ENCODE results near the gene RAB36. TPM values are rescaled to one million over a fixed set of nuclear protein-coding genes. Genes with fewer than 3 reads are reported as not detected.

The RAB36 gene
- total and polyA plus RNA-seq, 4 donors = 5.4 to 15.1 (median 13.3) TPM

DNA sequence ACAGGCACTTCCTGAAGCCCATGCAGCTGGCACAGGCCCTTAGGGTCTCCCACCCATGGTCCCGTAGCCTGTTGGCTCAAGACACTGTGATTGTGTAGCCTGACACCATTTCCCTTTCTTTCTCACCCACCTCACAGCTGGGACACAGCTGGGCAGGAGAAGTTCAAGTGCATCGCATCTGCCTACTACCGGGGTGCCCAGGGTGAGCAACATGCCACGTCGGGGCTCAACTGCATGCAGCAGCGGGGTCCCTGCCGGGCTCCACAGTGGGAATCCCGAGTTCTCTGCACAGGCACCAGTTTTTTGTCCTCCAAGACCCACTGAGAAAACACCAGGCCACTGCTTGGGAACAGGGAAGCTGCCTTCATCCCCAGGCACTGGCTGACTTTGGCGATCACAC, 10.6 kb downstream of the RAB36 start:
- Histone ChIP-seq H3K4me3 (ENCODE audit: low read depth, low read length) (no peak overlapping the region), H3K9me3 (ENCODE audit: control insufficient read depth, insufficient read depth, low read length) (no peaks in the 10 kb centered on the region), H3K27me3 (ENCODE audit: control insufficient read depth, insufficient read depth, low read length) (no peaks in the 10 kb centered on the region), H3K36me3 (ENCODE audit: control insufficient read depth, insufficient read depth, low read length) (peaks cover 84% of the 10 kb centered on the region), H3K4me1 (ENCODE audit: control insufficient read depth, insufficient read depth, low read length) (no peaks in the 10 kb centered on the region), H3K27ac (ENCODE audit: low read depth, low read length) (no peak overlapping the region)
- 87% methylated on average over 8 of the region's 9 CpGs for WGBS (ENCODE audit: insufficient coverage)
- DNase-seq (ENCODE audit: low read depth in 4 of 6, low spot score in 6 of 6) = no peak

DNA sequence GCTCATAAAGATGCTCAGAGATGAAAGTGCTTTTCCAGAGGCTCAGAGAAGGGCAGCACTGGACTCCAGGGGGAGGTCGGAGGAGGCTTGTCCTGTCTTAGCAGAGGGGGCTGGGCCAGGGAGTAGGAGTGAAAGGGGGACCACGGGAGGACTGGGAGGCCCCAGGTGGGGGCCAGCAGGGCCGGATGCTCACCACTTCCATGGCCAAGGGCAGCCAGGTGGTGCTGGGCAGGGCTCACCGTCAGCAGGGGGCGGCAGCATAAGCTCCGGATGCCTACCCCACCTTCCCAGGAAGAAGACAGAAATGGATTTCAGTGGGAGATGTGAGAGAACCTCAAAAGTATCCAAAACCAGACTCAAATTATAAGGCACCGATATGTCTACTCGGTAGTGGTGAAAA, 11.0 kb downstream of the RAB36 start:
- peaks cover 84% of the 10 kb centered on the region for H3K36me3 ChIP-seq (ENCODE audit: control insufficient read depth, insufficient read depth, low read length)

DNA sequence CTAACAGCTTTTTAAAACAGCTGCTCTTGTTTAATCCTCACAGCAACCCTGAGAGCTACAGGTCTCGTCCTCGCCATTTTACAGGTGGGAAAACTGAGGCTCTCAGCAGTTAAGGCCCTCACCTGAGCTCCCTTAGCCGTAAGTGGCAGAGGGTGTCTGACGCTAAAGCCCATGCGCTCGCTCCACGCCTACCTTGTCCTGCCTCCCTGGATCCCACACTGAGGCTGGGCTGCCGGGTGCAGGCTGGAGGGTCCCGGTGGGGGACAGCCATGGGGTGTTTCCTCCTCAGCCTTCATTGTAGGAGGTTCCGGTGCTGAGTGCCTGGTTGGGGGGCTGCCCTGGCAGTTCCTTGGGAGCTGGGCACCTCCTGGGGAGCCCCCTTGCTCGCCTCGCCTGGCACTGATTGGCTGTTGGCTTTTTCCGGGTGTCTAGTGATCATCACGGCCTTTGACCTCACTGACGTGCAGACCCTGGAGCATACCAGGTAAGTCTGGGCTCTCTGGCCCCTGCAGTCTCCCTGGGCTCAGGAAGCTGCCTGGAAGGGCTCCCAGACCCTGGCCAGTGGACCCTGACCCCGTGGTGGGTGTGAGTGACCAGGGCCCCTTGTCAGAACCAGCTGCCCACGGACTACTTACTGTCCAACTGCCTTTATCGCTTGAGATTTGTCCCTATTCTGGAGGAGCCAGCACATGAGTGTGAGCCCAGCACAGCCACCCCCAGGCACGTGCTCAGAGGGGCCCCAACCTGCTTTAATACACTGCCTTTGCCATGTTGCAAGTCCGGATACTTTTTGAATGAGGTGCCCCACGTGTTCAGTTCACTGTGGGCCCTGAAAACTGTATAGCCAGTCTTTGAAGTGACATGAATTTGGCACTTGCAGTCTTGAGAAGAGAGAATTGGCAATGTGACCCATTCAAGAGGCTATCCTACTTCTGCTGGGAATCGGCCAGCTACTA, 12.6 kb downstream of the RAB36 start:
- H3K27me3 ChIP-seq (ENCODE audit: control insufficient read depth, insufficient read depth, low read length) = no peaks in the 10 kb centered on the region
- H3K36me3 ChIP-seq (ENCODE audit: control insufficient read depth, insufficient read depth, low read length) = peaks cover 74% of the 10 kb centered on the region
- H3K4me1 ChIP-seq (ENCODE audit: control insufficient read depth, insufficient read depth, low read length) = peaks cover 8% of the 10 kb centered on the region
- no peak overlapping the region for H3K27ac ChIP-seq (ENCODE audit: low read depth, low read length)
- 87% methylated on average over 19 of the region's 22 CpGs for WGBS (ENCODE audit: insufficient coverage)
- H3K9me3 ChIP-seq (ENCODE audit: control insufficient read depth, insufficient read depth, low read length) = no peaks in the 10 kb centered on the region
- no peak for DNase-seq (ENCODE audit: low read depth in 4 of 6, low spot score in 6 of 6)
- H3K4me3 ChIP-seq (ENCODE audit: low read depth, low read length) = no peak overlapping the region

More for the DNA sequence above, 11.0 kb downstream of the RAB36 start:
- 68% methylated on average over 4 of the region's 8 CpGs for WGBS (ENCODE audit: insufficient coverage)
- no peak for DNase-seq (ENCODE audit: low read depth in 4 of 6, low spot score in 6 of 6)
- no peak overlapping the region for H3K4me3 ChIP-seq (ENCODE audit: low read depth, low read length)
- H3K4me1 ChIP-seq (ENCODE audit: control insufficient read depth, insufficient read depth, low read length) = no peaks in the 10 kb centered on the region
- H3K27ac ChIP-seq (ENCODE audit: low read depth, low read length) = no peak overlapping the region
- H3K27me3 ChIP-seq (ENCODE audit: control insufficient read depth, insufficient read depth, low read length) = no peaks in the 10 kb centered on the region
- no peaks in the 10 kb centered on the region for H3K9me3 ChIP-seq (ENCODE audit: control insufficient read depth, insufficient read depth, low read length)

DNA sequence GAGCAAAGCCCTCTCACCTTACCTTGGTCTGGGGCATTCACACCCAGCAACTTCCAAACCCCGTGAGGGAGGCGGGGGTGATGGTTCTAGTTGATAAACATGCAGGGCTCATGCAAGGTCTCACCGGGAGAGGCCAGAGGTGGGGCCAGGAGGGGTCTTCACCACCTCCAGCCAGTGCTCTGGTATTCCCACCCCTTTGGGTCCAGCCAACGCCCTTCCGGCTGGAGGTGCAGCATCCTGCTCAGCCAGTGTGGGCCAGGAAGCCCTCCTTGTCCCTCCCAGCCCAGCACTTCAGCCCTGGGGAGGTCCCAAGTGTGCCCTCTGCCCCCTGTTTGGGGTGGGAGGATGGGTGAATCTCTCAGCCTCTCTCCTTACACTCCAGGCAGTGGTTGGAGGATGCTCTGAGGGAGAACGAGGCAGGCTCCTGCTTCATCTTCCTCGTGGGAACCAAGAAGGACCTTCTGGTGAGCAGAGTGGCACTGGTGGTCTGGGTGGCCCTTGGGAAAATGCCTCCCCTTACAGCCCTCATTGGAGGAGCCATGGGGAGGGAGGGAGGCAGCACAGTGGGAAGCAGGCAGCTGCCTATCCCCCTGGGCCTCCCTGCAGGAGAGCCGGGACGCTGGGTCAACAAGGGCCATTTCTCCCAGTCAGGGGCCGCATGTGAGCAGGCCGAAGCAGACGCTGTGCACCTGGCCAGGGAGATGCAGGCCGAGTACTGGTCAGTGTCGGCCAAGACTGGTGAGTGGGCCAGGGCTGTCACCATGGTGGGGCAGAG, 13.4 kb downstream of the RAB36 start:
- Histone ChIP-seq H3K4me3 (ENCODE audit: low read depth, low read length) (no peak overlapping the region), H3K9me3 (ENCODE audit: control insufficient read depth, insufficient read depth, low read length) (no peaks in the 10 kb centered on the region), H3K4me1 (ENCODE audit: control insufficient read depth, insufficient read depth, low read length) (peaks cover 17% of the 10 kb centered on the region), H3K27me3 (ENCODE audit: control insufficient read depth, insufficient read depth, low read length) (no peaks in the 10 kb centered on the region), H3K36me3 (ENCODE audit: control insufficient read depth, insufficient read depth, low read length) (peaks cover 66% of the 10 kb centered on the region), H3K27ac (ENCODE audit: low read depth, low read length) (no peak overlapping the region)
- no peak for DNase-seq (ENCODE audit: low read depth in 4 of 6, low spot score in 6 of 6)
- WGBS (ENCODE audit: insufficient coverage) = 80% methylated on average over 10 of the region's 14 CpGs

- peaks cover 22% of the 10 kb centered on the region for H3K4me1 ChIP-seq (ENCODE audit: control insufficient read depth, insufficient read depth, low read length)
- DNase-seq (ENCODE audit: low read depth in 4 of 6, low spot score in 6 of 6) = no peak
- no peak overlapping the region for H3K27ac ChIP-seq (ENCODE audit: low read depth, low read length)
These were observed 14.0 kb downstream of the RAB36 start for GRCh38 chr22:23159291-23159630.

DNA sequence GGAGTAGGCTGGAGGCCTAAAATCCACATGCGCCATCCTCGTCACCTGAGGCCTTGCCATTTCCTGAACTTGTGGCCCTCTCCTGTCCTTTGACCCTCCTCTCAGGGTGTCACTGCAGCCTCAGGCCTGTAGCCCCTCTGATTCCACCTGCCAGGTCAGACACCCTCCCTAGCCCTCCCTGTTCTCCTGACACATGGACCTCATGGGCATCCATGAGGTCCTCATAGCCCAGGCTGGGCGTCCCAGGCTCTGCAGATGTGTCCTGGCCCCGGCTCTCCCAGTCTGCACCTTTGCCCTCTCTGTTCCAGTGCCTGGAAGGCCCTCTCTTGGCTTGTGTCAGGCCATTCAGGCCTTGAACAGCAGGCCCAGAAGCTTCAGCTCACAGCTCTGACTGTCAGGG, 15.8 kb downstream of the RAB36 start:
- 93% methylated on average over 4 of the region's 4 CpGs for WGBS (ENCODE audit: insufficient coverage)
- peaks cover 28% of the 10 kb centered on the region for H3K4me1 ChIP-seq (ENCODE audit: control insufficient read depth, insufficient read depth, low read length)

More at GRCh38 chr22:23159291-23159630, 14.0 kb downstream of the RAB36 start:
- Histone ChIP-seq H3K9me3 (ENCODE audit: control insufficient read depth, insufficient read depth, low read length) (no peaks in the 10 kb centered on the region), H3K27me3 (ENCODE audit: control insufficient read depth, insufficient read depth, low read length) (no peaks in the 10 kb centered on the region), H3K36me3 (ENCODE audit: control insufficient read depth, insufficient read depth, low read length) (peaks cover 61% of the 10 kb centered on the region), H3K4me3 (ENCODE audit: low read depth, low read length) (no peak overlapping the region)
- WGBS (ENCODE audit: insufficient coverage) = 85% methylated on average over 5 of the region's 6 CpGs

GRCh38 chr22:23161574-23161973, 16.3 kb downstream of the RAB36 start:
- no peak for DNase-seq (ENCODE audit: low read depth in 4 of 6, low spot score in 6 of 6)
- H3K27ac ChIP-seq (ENCODE audit: low read depth, low read length) = no peak overlapping the region
- WGBS (ENCODE audit: insufficient coverage) = 84% methylated on average over 13 of the region's 13 CpGs
- no peak overlapping the region for H3K4me3 ChIP-seq (ENCODE audit: low read depth, low read length)
- H3K4me1 ChIP-seq (ENCODE audit: control insufficient read depth, insufficient read depth, low read length) = peaks cover 28% of the 10 kb centered on the region
- no peaks in the 10 kb centered on the region for H3K27me3 ChIP-seq (ENCODE audit: control insufficient read depth, insufficient read depth, low read length)
- no peaks in the 10 kb centered on the region for H3K9me3 ChIP-seq (ENCODE audit: control insufficient read depth, insufficient read depth, low read length)
- H3K36me3 ChIP-seq (ENCODE audit: control insufficient read depth, insufficient read depth, low read length) = peaks cover 44% of the 10 kb centered on the region

More for the DNA sequence above, 15.8 kb downstream of the RAB36 start:
- no peak for DNase-seq (ENCODE audit: low read depth in 4 of 6, low spot score in 6 of 6)
- Histone ChIP-seq H3K9me3 (ENCODE audit: control insufficient read depth, insufficient read depth, low read length) (no peaks in the 10 kb centered on the region), H3K36me3 (ENCODE audit: control insufficient read depth, insufficient read depth, low read length) (peaks cover 49% of the 10 kb centered on the region), H3K4me3 (ENCODE audit: low read depth, low read length) (no peak overlapping the region), H3K27ac (ENCODE audit: low read depth, low read length) (no peak overlapping the region), H3K27me3 (ENCODE audit: control insufficient read depth, insufficient read depth, low read length) (no peaks in the 10 kb centered on the region)

DNA sequence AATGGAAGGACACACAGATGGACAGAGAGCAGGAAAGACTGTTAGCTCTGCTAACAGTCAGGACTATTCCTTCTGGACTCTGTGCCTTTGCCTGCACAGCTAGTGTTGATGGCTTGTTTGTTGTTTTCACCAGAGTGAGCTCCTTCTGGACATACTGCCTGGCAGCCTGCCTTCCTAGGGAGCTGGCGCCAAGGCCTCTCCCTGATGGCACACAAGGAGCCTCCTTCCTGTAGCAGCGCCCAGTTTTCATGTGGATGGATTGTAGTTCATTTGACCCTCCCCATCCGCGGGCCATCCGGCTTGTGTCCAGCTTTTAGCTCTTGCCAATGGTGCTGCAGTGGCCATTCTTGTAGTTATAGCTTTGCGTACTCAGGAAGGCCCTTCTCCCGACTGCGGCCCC, 18.4 kb downstream of the RAB36 start:
- Histone ChIP-seq H3K36me3 (ENCODE audit: control insufficient read depth, insufficient read depth, low read length) (peaks cover 35% of the 10 kb centered on the region), H3K27ac (ENCODE audit: low read depth, low read length) (peak overlapping the region; percentile 64), H3K4me1 (ENCODE audit: control insufficient read depth, insufficient read depth, low read length) (peaks cover 34% of the 10 kb centered on the region), H3K4me3 (ENCODE audit: low read depth, low read length) (no peak overlapping the region), H3K9me3 (ENCODE audit: control insufficient read depth, insufficient read depth, low read length) (no peaks in the 10 kb centered on the region), H3K27me3 (ENCODE audit: control insufficient read depth, insufficient read depth, low read length) (no peaks in the 10 kb centered on the region)
- 31% methylated on average over 8 of the region's 8 CpGs for WGBS (ENCODE audit: insufficient coverage)
- peak in 4 of 6 donors; percentile 63 to 94 (median 82) for DNase-seq (ENCODE audit: low read depth in 4 of 6, low spot score in 6 of 6)

DNA sequence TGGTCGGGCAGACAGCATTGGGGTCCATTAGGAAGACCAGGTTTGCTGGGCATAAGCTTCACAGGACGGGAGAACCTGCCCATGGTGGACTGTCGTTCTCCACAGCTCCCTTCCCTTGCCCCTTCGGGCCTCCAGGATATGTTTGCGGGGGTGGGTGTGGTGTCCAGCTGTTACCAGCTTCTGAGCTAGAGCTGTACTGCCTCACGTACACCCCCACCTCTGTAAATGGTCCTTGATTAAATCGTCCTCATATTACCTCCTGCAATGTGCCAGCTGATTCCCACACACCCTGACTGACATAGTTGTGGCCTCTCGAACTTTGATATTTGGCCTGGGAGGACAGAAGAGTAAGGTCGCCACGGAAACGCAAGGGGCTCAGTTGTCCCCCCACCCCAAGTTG, 18.8 kb downstream of the RAB36 start:
- Histone ChIP-seq H3K27ac (ENCODE audit: low read depth, low read length) (peak overlapping the region; percentile 64), H3K4me1 (ENCODE audit: control insufficient read depth, insufficient read depth, low read length) (peaks cover 37% of the 10 kb centered on the region), H3K36me3 (ENCODE audit: control insufficient read depth, insufficient read depth, low read length) (peaks cover 30% of the 10 kb centered on the region), H3K27me3 (ENCODE audit: control insufficient read depth, insufficient read depth, low read length) (no peaks in the 10 kb centered on the region), H3K4me3 (ENCODE audit: low read depth, low read length) (no peak overlapping the region), H3K9me3 (ENCODE audit: control insufficient read depth, insufficient read depth, low read length) (no peaks in the 10 kb centered on the region)
- DNase-seq (ENCODE audit: low read depth in 4 of 6, low spot score in 6 of 6) = no peak
- WGBS (ENCODE audit: insufficient coverage) = 78% methylated on average over 5 of the region's 11 CpGs
